Cardiac muscle cell (in vitro differentiated cells and primary cell): ENCODE data around the gene PADI1. TPM values are rescaled to one million over a fixed set of nuclear protein-coding genes. Genes with fewer than 3 reads are reported as not detected.

Experiments used
- DNase-seq, 2 donors: peaks; one replicate each; pipeline versions ENCODE4 v3.0.0 to v3.0.0-alpha.2; 2010 to 2017; ENCODE audit warnings: low read depth in 1 of 2, low spot score in 1 of 2
- H3K27ac ChIP-seq: fragments of 200-600 bp; sonication (generic); 2 replicates; pipeline ENCODE4 v1.5.1; 2016
- H3K27me3 ChIP-seq: fragments of 200-600 bp; sonication (generic); 2 replicates; pipeline ENCODE4 v1.6.0; 2016; ENCODE audit warnings: control low read depth
- H3K36me3 ChIP-seq: fragments of 200-600 bp; sonication (generic); 2 replicates; pipeline ENCODE4 v1.5.1; 2016; ENCODE audit warnings: control low read depth
- H3K4me1 ChIP-seq: fragments of 200-600 bp; sonication (generic); 2 replicates; pipeline ENCODE4 v1.8.1; 2017; ENCODE audit warnings: low read depth, mild to moderate bottlenecking, mixed run types
- H3K4me3 ChIP-seq: fragments of 200-600 bp; sonication (generic); 2 replicates; pipeline ENCODE4 v1.5.1; 2016; ENCODE audit warnings: mild to moderate bottlenecking
- H3K9me3 ChIP-seq: fragments of 200-600 bp; sonication (generic); 2 replicates; pipeline ENCODE4 v1.5.1; 2017; ENCODE audit warnings: low read depth, mild to moderate bottlenecking, control low read depth
- polyA plus RNA-seq: library from polyadenylated mRNA; unstranded; fragments of >200 nt; fragmentation: Nextera tagmentation; extraction: Ambion mirVana; gene quantifications from 2 replicates; pipeline ENCODE4 v1.2.1, GENCODE V29; 2016
- total RNA-seq: library from RNA; depleted of rRNA; stranded (reverse); fragments of >200 nt; gene quantifications from 2 replicates; pipeline ENCODE4 v1.2.3, GENCODE V29; 2016
- TF ChIP-seq, protein P1 (sequence below): IDR thresholded peaks from 2 replicates; pipeline ENCODE4 v1.5.1; 2012; ENCODE audit warnings: low read depth, mild to moderate bottlenecking, low read length

Gene PADI1
- total and polyA plus RNA-seq, 2 experiments from 2014 or later = 1.3 to 6.7 TPM

DNA sequence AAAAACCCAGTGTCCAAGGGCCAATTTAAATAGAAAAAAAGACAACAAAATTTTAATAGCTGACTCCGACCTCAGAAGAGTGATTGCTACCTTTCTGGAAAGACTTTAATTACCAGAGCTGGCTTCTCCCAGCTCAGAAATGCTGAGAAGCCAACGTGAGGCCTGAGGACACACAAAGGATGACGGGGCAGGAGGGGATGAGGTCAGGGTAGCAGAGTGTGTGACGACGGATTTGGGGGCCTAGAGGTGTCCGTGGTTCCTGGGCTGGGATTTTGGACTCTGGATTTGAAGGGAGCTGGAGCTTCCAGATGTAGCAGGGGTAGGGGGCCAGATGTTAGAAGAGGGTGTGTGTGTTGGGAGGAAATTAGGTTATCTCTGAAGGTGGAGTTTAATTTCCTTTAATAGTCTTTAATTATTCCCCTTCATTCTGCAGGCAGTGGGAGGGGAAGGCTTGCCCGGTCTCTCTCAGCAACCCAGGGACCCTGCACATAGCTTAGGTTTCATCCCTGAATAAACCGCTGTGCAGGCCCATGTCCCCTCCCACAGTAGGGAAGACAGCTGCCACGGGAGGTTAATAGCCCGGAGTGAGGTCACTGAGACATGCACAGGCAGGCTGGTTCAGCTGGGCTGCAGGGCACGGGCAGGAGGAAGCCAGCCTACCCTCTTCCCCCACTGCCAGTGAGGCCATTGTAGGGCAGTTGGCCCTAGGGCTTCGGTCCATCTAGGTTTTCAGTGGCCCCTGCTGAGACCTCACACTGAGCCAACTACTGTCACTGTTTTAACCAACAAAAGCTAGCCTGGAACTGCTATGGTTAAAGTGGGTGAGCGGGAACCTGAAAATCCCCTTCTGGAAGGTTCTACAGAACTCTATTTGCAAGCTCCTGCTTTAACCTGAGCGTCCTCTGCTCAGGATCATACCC lies 40.2 kb downstream of the PADI1 start:
- no peak overlapping the region for H3K4me3 ChIP-seq
- DNase-seq = no peak

DNA sequence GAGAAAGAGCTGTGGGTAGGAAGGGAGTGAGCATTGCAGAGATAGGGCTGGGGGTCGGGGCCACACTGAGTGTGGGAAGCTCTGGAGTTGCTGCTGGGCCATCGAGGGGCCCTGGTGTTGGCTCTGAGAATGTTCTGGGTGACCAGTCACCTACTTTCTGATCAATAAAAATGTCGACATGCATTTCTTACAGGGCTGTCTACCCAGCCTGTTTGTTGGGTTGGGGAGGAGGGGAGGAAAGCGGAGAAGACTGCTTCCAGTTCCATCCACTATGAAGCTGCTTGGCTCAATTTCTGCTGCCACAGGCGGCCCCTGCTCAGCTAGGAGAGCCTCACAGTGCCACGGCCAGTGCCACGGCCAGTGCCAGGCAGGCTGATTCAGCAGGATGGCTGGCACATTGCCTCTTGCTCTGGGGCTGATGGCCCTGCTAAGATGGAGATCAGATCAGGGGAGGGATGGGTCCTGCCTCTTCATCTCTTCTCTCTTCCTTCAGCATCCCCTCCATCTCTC lies 40.9 kb downstream of the PADI1 start:
- DNase-seq = no peak
- H3K36me3 ChIP-seq = no peaks in the 10 kb centered on the region
- no peak overlapping the region for H3K4me3 ChIP-seq
- TF ChIP-seq, protein P1, sequence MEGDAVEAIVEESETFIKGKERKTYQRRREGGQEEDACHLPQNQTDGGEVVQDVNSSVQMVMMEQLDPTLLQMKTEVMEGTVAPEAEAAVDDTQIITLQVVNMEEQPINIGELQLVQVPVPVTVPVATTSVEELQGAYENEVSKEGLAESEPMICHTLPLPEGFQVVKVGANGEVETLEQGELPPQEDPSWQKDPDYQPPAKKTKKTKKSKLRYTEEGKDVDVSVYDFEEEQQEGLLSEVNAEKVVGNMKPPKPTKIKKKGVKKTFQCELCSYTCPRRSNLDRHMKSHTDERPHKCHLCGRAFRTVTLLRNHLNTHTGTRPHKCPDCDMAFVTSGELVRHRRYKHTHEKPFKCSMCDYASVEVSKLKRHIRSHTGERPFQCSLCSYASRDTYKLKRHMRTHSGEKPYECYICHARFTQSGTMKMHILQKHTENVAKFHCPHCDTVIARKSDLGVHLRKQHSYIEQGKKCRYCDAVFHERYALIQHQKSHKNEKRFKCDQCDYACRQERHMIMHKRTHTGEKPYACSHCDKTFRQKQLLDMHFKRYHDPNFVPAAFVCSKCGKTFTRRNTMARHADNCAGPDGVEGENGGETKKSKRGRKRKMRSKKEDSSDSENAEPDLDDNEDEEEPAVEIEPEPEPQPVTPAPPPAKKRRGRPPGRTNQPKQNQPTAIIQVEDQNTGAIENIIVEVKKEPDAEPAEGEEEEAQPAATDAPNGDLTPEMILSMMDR = no peak
- H3K4me1 ChIP-seq = no peaks in the 10 kb centered on the region
- H3K27ac ChIP-seq = no peak overlapping the region
- H3K9me3 ChIP-seq = no peaks in the 10 kb centered on the region
- H3K27me3 ChIP-seq = peaks cover 26% of the 10 kb centered on the region

More for the DNA sequence above, 40.2 kb downstream of the PADI1 start:
- Histone ChIP-seq H3K27ac (no peak overlapping the region), H3K36me3 (no peaks in the 10 kb centered on the region), H3K4me1 (no peaks in the 10 kb centered on the region), H3K27me3 (peaks cover 34% of the 10 kb centered on the region), H3K9me3 (no peaks in the 10 kb centered on the region)
- TF ChIP-seq, protein P1 = no peak

- no peak for DNase-seq
- H3K9me3 ChIP-seq = no peaks in the 10 kb centered on the region
- H3K27ac ChIP-seq = no peak overlapping the region
- no peaks in the 10 kb centered on the region for H3K4me1 ChIP-seq
- H3K36me3 ChIP-seq = no peaks in the 10 kb centered on the region
- peaks cover 15% of the 10 kb centered on the region for H3K27me3 ChIP-seq
- H3K4me3 ChIP-seq = no peak overlapping the region
- TF ChIP-seq, protein P1 = no peak
Observed at GRCh38 chr1:17246971-17247370, 42.0 kb downstream of the PADI1 start.

- Histone ChIP-seq H3K4me3 (no peak within 1 kb of the TSS), H3K36me3 (no peaks in the 10 kb centered on the region), H3K4me1 (no peaks in the 10 kb centered on the region), H3K27ac (no peak within 1 kb of the TSS), H3K9me3 (no peaks in the 10 kb centered on the region), H3K27me3 (no peaks in the 10 kb centered on the region)
- TF ChIP-seq, protein P1 = no peak
- no peak for DNase-seq
Observed at GRCh38 chr1:17248781-17249180, 43.9 kb downstream of the PADI1 start, which contains the start of gene PADI3. Gene PADI3 (plus strand): TSS chr1:17249098. CDS start chr1:17249138, 40 bp downstream.

GRCh38 chr1:17250601-17251000 lies 45.7 kb downstream of the PADI1 start:
- H3K36me3 ChIP-seq = no peaks in the 10 kb centered on the region
- TF ChIP-seq, protein P1 = no peak
- no peaks in the 10 kb centered on the region for H3K4me1 ChIP-seq
- H3K27ac ChIP-seq = no peak overlapping the region
- DNase-seq = no peak
- no peaks in the 10 kb centered on the region for H3K27me3 ChIP-seq
- H3K4me3 ChIP-seq = no peak overlapping the region
- no peaks in the 10 kb centered on the region for H3K9me3 ChIP-seq
